ENCODE measurements around the gene TRMT112. TPM values are rescaled to one million over a fixed set of nuclear protein-coding genes. Genes with fewer than 3 reads are reported as not detected.

Gene TRMT112
- total RNA-seq, 1 experiment from 2014 or later: 328 TPM

DNA sequence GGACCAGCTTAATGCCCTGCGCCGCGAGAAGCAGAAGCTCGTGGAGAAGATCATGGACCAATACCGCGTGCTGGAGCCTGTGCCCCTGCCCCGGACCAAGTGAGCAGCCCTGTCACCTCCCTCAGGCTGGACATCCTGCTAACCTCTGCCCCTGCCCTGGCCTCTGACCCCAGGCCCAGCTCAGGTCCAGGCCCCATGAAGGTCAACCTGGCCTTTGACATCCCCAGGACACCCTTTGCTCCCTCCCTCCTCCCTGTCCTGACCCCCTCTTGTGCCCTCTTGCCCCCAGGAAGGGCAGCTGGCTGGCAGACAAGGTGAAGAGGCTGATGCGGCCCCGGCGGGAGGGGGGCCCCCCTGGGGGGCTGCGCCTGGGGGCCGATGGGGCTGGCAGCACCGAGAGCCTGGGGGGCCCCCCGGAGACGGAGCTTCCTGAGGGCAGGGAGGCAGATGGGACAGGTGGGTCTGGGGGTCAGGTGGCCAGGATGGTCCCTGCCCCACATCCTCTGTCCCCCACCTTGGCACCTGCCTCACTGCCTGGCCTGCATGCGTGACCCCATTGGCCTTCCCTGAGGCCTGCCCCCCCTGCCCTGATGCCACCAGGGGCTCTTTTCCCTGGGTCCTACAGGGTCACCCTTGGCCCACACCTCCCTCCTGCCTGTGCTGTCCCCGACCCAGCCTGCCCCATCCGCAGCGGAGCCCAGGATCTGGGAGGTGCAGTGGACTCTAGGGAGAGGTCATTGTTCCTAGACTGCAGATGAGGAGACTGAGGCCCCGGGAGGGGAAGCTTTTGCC is 36.6 kb upstream of the TRMT112 start:
- intact Hi-C loops (cut with micrococcal nuclease): no loop called here
- Histone ChIP-seq H3K36me3 (ENCODE audit: control insufficient read depth in 1 of 2, insufficient read depth in 2 of 2, low read length in 2 of 2) (no peaks in the 10 kb centered on the region), H3K9me2 (ENCODE audit: insufficient read depth) (no peaks in the 10 kb centered on the region), H4K20me1 (ENCODE audit: insufficient read depth) (no peaks in the 10 kb centered on the region), H3K4me2 (ENCODE audit: low read length) (no peak overlapping the region), H3K9ac (ENCODE audit: low read length) (no peak overlapping the region), H3K27ac (ENCODE audit: low read depth, low read length) (no peak overlapping the region; the same call in 1 of the 2 replicates), H3K79me2 (ENCODE audit: insufficient read depth, low read length) (no peaks in the 10 kb centered on the region; the same call in 1 of the 2 replicates), H3K4me1 (ENCODE audit: control insufficient read depth in 1 of 2, insufficient read depth in 2 of 2, low read length in 2 of 2) (peaks cover 28 to 47% of the 10 kb centered on the region in 2 experiments), H3K27me3 (ENCODE audit: insufficient read depth, low read length) (no peaks in the 10 kb centered on the region), H3K4me3 (replicated peaks in 1 of 2; ENCODE audit: low read depth in 1 of 2, low read length in 2 of 2) (no peak overlapping the region), H3K9me3 (ENCODE audit: control insufficient read depth in 1 of 2, insufficient read depth in 1 of 2, low read depth in 1 of 2, low read length in 2 of 2) (no peaks in the 10 kb centered on the region), H2AFZ (ENCODE audit: low read depth, low read length, poor library complexity, severe bottlenecking) (no peak overlapping the region)
- ATAC-seq: no peak
- no peak for TF ChIP-seq EGR1 (IDR thresholded peaks at IDR 0.05; ENCODE audit: low read depth)
- no peak for TF ChIP-seq CBX3 (IDR thresholded peaks at IDR 0.05; ENCODE audit: low read depth)
- TF ChIP-seq CEBPB (IDR thresholded peaks at IDR 0.05; ENCODE audit: low read depth): no peak
- TF ChIP-seq ELF1 (IDR thresholded peaks at IDR 0.05; ENCODE audit: borderline replicate concordance, low read depth): no peak
- no peak for TF ChIP-seq ZBTB33 (IDR thresholded peaks at IDR 0.05; ENCODE audit: extremely low read depth, insufficient replicate concordance, low read length)
- TF ChIP-seq EZH2phosphoT487 (IDR thresholded peaks at IDR 0.05; ENCODE audit: borderline replicate concordance): no peak
- no peak for TF ChIP-seq RAD21 (IDR thresholded peaks at IDR 0.05; ENCODE audit: low read depth)
- TF ChIP-seq POLR2AphosphoS5 (IDR thresholded peaks at IDR 0.05; ENCODE audit: low read depth, low read length): no peak
- TF ChIP-seq MAX (IDR thresholded peaks at IDR 0.05): no peak
- TF ChIP-seq SRF (IDR thresholded peaks at IDR 0.05; ENCODE audit: low read depth): no peak
- no peak for TF ChIP-seq EZH2 (IDR thresholded peaks at IDR 0.05)
- TF ChIP-seq ZFX (IDR thresholded peaks at IDR 0.05): no peak
- no peak for TF ChIP-seq YY1 (IDR thresholded peaks at IDR 0.05; ENCODE audit: extremely low read depth, insufficient replicate concordance, low read depth, low read length)
- TF ChIP-seq REST (IDR thresholded peaks at IDR 0.05; ENCODE audit: low read depth): no peak
- no peak for TF ChIP-seq POLR2A (IDR thresholded peaks at IDR 0.05; ENCODE audit: borderline replicate concordance, extremely low read depth, insufficient read depth, insufficient read length)
- TF ChIP-seq CTCF (IDR thresholded peaks at IDR 0.05 in 2 of 3, conservative IDR thresholded peaks at IDR 0.05 in 1 of 3; ENCODE audit: borderline replicate concordance in 1 of 3, insufficient read depth in 1 of 3, low read depth in 2 of 3, low read length in 2 of 3): no peak
- no peak for DNase-seq (ENCODE audit: low read depth, low spot score)
- BruUV-seq (replicated peaks): no TSS peak
- CTCF ChIA-PET: interaction anchor here (1.1 to 6.2 kb wide), 13 partner anchors 12 to 297 kb away, joined by 4 to 92 read pairs (median 13); partner anchors contain the start of genes ESRRA, PRDX5, STIP1 and TRMT112
- POLR2A ChIA-PET: interaction anchor here (1.1 to 1.6 kb wide), 4 partner anchors 12 to 84 kb away, joined by 4 to 8 read pairs (median 6); partner anchors contain the start of genes PRDX5 and TRMT112
- RAD21 ChIA-PET (ENCODE audit: low non-redundant PET in 1 of 2, low total read pairs in 2 of 2, uncharacterized antibody in 2 of 2, unreplicated experiment in 2 of 2): interaction anchor here (0.7 to 1.9 kb wide), 4 partner anchors 36 to 169 kb away, joined by 3 to 13 read pairs (median 4); partner anchors contain the start of genes PRDX5 (in 2 of the 2), TRMT112 (in 2 of the 2) and ESRRA (in 1 of the 2)

Measured in HCT116 (cell line).